Activated CD4-positive, alpha-beta T cell treated with anti-CD3 and anti-CD28 coated beads, Interleukin-2, Interleukin-4, amounts not matched to agents 100 ng/mL and 50 ng/mL, durations not matched to agents 16 hours and 8 hours (primary cell): Measurements from ENCODE around the gene HOMER2.
"Not testable (repeated sequence)": the region's sequence is repeated elsewhere in the genome, so short reads cannot be mapped to it uniquely, and the experiment has no call there.

ENCODE experiments used
- DNase-seq: peaks from one replicate; pipeline ENCODE4 v3.0.0-alpha.2; 2020; ENCODE audit warnings: low spot score

The HOMER2 gene

DNA sequence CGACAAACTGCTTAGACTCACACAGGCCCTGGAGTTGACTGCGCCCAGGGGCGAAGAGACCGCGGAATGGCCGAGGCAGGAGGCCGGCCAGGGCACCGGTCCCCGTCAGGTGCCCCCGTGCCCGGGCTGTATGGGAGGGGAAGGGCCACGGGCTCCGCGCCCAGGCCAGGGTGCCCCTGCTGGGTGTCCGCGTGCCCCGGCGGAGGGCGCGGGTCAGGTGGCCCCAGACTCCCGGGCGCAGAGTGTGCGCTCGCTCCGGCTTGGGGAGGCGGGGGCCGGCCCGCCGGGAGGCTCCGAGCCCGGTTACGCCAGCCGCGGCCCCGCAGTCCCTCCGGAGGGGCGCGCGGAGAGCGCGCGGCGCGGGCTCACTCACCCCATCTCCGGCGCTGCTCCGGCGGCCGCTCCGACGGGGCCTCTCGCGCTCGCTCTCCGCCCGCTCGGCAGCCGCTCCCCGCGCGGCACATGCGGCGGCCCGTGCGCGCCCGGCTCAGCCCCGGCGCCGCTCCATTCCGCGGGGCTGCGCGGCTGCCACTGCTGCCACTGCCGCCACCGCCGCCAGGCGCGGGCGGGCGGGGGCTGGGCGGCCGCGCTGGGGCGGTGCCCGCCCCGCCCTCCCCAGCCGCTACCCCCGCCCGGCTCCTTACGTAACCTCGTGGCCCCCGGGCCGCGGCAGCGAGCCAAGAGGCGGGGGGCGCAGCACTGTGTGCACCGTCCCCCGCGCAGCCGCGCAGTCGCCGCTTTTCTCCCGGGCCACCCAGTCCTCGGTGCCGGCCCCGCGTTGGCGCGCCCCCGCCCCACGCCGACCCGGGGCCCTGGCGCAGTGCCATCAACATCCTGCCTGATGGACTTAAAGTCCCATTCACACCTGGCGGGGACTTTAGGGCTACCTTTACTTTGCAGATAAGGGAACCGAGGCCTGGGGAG, at the start of gene HOMER2:
HOMER2 (minus strand) TSS at position 563 of the 924 bp plus-strand sequence; CDS start at position 378, 185 bp downstream.
- DNase-seq: no peak

DNA sequence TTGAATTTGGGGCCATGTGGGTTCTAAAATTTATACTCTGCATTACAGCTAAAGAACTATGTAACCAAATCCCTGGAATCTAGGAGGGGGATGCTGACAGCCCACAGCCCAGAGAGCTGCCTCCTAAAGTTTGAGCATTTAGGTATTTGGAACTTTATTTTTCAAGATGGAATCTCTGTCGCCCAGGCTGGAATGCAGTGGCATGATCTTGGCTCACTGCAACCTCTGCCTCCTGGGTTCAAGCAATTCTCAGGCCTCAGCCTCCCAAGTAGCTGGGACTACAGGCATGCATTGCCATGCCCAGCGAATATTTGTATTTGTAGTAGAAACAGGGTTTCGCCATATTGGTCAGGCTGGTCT, 48.1 kb upstream of the HOMER2 start:
- not testable (repeated sequence) for DNase-seq

DNA sequence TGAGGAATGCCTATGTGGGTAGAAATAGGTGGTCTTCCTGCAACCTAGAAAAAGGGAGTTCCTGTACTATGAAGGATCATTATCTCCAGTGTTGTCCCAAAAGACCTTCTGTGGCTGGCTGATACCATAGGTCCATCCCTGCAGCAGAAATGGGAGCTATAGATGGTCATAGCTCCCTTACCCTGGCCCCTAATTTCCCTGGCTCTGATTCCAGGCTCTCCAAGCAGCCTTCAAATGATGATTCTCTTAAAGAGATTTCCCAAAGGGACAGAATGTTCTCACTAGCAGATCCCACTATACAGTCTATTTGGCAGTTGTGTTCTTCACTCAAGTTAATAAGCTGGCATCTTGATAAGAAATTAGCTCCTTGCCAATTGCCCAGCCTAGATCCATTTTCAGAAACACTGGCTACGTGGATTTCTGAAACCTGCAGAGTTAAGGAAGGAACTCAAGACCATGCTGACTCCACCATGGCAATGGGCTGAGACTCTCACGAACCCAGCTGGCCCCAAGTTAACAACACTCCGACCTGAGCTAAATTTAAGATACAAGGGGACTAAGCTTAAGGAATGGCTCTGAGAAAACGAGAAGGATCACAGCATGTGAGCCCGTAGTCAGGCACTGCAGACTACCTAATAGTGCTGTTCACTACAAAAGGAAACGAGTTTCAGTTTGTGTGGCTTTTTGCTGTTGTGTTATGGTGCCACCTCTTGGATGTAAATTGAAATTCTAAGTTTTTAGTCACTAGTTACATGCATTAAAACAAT, 47.6 kb upstream of the HOMER2 start:
- DNase-seq: peak; percentile 60

DNA sequence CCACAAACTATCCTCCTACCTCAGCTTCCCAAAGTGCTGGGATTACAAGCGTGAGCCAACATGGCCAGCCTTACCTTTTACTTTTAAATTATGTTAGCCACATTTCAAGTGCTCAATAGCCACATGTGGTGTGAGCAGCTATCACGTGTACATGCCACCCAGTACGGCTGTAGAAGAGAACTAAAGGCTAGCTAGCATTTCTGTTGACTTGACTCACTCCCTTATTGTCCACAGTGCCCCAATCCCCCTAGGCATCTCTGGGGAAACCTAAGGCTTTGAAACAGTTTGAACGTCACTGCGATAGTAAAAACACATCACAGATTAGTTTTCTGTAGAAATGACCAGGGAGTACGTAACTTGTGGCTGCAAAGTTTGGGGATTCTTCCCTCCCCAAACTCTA, 46.9 kb upstream of the HOMER2 start:
- DNase-seq: no peak

DNA sequence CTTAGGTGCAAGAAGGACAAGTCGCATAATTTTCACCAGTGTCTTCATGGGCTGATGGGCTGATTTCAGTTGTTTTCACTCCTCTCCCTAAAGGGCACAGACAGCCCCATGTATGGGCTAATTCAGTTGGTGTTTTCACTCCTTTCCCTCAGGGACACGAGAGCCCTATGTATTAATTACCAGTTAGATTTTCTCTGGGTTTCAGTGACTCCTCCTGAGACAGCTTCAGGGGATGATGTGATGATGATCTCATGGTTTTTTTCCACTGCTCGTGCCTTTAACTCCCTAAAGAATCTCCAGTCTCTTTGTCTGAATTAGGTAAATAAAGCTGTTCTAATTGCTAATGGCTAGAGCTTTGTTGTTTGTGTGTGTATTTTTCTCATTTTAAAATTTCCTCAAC, 43.4 kb upstream of the HOMER2 start:
- DNase-seq: no peak

DNA sequence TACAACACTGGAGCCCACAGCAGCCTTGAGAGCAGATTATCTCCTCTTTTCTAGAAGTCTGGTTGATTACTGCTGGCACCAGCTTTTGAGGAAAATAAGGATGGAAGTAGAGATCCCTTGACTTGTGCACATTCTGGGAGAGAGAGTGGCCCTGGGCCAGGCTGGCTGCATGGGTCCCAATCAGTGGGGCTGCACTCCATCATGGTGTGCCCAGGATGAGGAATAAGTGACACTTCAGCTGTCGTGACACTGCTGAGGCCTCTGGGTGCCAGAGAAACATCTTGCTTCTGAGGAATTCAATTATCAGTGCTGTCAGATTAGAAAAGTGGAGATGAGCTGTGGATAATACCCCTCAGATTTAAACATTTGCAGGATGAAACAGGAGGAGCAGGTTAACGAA, 42.6 kb upstream of the HOMER2 start:
- DNase-seq: no peak

DNA sequence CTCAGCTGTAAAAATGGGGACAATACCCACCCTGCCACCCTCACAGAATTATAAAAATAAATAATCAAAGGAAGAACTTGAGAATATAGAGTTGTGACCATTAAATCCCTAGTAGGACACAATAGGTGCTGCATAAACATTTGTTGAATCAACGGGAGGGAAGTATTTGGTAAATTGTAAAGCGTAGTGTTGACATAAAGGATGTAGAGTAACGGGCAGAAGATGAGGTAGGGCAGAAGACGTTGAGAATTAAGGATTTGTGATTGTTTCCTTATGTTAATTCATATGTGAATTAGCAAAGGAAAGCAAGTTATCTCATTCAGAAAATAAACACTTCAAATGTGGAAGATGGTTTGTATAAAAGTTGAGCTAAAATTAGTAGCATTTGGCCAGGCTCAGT, 40.6 kb upstream of the HOMER2 start:
- no peak for DNase-seq

DNA sequence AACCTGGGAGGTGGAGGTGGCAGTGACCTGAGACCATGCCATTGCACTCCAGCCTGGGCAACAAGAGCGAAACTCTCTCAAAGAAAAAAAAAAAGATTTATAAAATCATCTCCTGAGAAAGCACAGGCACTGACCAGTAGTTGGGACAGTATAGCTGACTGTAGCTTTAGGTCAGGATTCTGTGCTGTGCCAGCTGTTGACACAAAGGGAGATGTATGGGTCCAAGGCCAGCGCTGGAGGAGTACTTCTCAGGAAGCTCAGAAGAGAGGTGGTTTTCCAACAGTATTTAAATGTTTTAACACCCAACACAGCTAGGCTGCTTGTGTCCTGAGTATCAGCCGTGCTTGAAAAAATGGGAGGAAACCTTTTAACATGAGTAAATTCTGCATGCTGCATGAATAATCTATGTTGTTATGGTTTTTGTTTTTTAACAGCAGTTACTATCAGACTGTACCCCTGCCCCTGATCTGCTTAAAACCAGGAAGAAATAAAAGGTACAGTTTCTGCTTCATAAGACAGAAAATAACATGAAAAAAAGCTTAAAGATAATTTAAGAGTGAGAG, 40.0 kb upstream of the HOMER2 start:
- DNase-seq: no peak

DNA sequence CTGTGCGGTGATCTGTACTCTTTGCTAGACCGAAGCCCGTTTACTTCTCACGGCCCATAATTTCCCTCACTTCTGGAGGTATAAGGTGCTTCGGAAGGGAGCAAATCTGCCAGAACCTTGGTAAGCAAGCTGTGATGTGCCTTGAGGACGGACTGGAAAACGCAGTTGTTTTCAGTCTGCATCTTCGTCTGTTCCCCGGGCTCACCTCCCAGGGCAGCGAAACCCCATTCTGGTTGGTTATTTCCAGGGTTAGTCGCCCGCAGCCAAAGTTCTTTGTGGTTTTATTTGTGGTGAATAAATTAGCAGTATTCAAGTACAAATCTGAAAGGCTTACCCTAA, 33.9 kb upstream of the HOMER2 start:
- no peak for DNase-seq

DNA sequence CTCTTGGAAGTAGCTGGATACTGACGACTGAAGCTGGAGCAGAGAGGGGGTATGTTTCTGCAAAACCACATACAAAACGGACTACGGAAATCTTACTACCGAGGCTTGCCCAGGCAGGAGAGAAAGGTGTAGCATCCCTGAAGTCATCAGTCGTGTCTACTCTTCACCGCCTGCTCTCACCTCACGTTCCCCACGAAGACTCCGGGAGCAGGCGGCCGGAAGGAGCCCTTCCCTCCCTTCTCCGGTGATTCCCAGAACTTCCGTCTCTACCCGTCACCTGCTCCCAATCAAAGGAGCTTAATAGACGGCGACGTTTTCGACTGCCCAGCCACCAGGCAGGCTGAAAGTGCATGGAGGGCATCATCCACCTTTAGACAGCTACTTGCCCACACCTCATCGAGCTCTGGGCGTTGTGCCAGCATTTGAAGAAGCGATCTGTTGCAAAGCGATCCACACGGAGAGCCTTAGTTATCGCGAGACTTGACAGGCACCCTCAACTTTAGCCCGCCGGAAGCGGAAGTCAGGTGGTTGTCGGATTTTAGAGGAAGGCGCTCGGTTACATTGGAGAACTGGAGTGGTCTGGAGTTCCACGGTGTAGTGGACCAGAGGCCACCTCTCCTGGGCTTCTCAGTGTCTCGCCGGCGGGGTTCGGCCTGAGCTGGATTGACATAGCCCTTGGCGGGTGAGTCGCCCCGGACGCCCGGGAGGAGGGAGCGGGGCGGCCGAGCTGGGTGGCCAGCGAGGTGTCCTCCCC, 33.3 kb upstream of the HOMER2 start, which contains the start of gene RAMAC:
RAMAC (plus strand) TSS at position 523 of the 754 bp plus-strand sequence. CDS start 2,809 bp downstream, outside the sequence.
- DNase-seq: peak; percentile 93

DNA sequence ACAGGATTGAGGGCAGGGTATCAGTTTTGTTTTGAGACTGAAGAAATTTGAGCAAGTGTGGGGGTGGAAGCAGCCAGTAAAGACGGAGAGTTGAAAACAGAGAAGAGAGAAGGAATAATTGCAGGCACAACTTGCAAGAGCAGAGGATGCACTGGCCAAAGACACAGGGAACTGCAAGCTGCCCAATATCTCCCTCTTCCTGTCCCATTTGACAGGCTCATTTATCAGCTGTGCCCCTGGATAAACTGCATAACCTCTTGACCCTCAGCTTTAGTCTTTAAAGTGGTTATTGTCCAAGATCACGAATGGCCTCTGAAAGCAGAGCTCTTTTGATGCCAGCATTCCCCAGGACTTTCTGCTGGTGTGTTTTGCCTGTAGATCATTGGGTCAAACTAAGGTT, 28.5 kb upstream of the HOMER2 start:
- DNase-seq: no peak

DNA sequence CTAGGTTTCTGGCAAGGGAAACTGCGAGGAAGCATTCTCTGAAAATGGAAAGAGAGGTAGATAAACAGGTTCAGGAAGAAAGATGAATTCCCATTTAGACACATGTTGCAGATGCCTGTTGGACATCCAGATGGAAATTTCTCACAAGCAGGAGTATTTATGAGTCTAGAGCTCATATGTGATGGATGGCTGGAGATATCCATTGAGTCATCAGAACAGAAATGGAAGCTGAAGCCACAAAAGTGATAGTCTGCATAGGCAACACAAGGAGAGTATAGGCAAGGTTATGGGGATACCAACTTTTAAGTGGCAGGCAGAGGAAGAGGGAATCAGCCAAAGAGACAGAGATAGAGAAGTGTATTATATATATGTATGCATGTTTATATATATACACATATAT, 27.2 kb upstream of the HOMER2 start:
- DNase-seq: no peak

DNA sequence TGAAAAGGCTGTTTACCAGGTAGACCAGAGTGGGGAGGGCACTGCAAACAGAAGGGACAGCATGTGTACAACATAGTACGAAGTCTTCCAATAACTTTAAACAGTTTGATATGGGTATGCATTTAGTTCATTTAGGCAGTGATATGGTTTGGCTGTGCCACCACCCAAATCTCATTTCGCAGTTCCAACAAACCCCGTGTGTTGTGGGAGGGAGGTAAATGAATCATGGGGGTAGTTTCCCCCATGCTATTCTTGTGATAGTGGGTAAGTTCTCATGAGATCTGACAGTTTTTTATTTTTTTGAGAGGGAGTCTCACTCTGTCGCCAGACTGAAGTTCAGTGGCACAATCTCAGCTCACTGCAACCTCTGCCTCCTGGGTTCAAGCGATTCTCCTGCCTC, 25.9 kb upstream of the HOMER2 start:
- DNase-seq: no peak

DNA sequence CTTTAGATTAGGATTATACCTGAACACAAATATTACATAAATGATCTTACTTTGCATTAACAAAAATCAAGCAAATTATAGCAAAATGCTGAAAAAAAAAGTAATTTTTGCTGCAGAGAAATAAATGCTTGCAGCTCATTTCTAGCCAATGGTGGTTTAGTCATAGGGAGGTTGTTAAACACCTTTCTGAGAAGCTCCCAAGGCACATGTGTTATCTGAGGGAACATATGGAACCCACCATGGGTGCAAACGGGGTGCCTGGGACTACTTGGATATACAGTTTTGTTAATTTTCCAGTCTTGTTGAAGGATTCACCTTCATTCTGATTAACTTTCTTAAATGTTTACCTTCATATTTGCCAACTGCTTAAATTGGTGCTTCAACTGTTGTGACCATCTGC, 24.6 kb upstream of the HOMER2 start:
- DNase-seq: no peak

DNA sequence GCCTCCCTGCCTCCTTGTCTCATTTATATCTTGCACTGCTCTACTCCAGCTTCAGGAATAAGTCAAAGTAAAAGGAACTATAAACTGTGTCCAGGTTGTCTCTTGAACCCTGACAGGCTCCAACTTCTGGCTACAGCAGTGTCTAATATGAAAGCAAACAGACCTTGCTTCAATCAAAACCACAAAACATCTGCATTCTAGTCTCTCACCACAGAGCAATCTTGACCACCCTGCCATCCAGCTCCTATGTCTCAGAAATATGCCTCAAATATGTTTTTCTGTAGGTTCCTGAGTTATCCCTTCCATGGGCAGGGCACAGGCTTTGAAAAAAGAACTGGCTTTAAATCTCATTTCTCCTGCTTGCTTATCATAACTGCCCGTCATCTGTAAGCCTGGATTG, 20.5 kb upstream of the HOMER2 start:
- no peak for DNase-seq

DNA sequence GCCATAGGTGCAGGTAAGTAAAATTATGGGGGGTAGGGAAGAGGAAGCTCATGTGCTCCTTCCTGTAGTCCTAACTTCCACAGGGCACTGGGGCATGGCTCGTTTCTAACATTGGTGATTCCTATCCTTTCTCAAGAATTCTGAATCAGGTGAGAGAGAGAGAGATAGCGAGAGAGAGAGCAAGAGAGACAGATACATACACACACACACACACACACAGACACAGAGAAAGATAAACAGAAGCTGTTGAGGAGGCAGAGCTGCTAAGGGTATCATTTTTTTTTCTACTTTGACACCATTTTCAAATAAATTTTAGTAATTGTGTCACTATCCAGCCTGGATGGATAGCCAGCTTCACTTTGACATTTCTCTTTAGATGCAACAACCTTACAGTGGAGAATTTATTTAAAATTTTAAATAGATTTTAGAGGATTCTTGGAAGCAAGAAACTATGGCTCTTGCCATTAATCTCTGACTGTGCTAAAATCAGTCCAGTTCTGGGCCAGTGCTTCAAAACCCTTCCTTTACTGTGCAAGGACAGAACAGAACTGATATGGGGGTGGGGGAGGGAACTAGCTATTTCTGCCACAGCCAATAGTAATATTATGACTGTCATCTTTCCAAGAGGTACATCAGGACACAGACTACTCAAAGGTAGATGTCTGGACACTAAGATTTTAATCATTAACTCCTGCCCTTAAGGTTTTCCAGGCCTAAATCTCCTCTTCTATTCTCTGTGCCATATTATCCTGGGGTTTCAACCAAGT, 18.9 kb upstream of the HOMER2 start:
- DNase-seq: no peak

DNA sequence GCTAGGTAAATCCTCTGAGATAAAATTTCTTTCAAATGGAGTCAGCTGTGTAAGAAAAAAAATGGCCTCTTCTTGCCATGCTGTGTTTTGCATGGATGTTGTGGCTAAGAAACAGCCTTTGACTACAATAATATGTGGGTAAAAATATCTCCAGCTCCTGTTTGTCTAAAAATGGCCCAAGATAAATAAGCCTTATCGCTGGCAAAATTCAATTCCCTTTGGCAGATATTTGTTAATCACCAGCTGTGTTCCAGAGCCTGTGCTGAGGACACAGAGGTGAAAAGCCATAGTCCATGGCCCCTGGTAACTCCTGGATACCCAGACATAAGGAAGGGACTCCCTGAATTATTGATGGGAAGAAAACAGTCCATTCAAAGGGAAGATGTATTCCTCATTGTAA, 18.2 kb upstream of the HOMER2 start:
- DNase-seq: no peak

DNA sequence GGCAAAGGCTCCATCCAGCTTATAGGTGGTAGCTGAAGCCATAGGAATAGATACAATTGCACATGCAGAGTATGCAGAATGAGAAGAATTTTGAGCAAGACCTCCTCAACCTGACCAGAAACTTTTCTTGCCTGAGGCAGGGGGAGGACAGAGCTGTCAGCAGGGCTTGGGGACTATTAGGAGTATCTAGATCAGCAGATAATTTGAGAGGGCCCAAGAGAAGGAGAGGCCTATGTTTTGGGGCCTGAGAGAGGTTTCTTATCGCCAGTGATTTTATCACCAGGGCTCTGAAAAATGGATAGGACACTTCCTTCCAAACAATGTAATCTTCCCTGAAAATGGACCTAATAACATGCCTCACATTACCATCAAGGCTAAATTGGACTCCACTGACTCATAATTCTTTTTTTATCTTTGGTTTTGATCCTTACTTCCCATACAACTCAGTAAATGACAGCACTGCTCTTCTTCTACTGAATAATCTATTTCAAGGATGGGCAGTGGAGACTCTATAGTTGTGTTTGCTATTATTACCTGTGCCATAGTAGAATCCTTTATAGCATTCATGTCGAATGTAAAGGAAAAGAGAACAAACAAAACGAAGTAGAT, 17.7 kb upstream of the HOMER2 start:
- no peak for DNase-seq

DNA sequence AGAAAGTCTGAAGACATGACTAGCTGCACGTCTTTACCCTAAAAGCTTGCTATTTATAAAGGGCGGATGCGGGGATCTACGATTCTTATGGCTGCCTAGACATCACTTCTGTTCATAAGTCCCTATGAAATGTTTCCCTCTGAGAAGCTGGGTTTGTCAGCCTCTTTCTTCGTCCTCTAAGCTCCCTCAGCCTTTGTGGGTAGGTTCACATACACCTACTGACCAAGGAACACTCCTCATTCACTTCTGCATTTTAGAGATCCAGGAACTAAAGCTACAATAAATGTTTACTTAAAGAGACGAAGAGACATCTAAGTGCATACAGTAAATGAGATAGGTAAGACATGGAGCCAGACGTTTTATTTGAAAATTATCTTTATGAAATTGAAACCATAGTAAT, 16.8 kb upstream of the HOMER2 start:
- no peak for DNase-seq

DNA sequence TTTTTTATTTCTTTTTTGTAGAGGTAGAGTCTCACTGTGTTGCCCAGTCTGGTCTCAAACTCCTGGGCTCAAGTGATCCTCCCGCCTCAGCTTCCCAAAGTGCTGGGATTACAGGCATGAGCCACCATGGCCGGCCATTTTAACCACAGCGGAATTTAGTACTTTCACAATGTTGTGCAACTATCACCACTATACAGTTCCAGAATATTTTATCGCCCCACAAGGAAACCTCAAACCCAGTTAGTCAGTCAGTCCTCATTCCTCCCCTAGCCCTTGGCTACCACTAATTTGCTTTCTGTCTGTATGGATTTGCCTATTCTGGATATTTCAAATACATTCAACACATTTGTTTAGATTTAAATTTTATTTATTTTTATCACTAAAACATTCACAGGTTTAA, 15.5 kb upstream of the HOMER2 start:
- no peak for DNase-seq

DNA sequence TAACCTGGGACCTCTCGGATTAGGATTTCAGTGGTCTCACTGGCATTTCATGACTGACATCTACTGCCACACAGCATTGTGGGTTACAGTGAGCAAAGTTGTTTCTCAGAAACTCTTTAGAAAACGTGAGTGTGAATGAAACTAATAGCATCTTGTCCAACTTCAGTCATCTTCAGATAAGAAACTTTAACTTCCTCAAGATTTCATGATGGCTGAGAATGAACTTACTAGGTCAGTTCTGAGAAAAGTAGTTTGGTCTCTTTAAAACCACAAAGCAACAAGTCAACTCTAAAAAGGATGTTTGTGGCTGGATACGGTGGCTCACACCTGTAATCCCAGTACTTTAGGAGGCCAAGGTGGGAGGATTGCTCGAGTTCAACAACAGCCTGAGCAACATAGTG, 14.2 kb upstream of the HOMER2 start:
- peak; percentile 79 for DNase-seq
